GM12864 (cell line): ENCODE results near the gene HS2ST1.

Experiments used
- DNase-seq: peaks from one replicate; pipeline ENCODE4 v3.0.0-alpha.2; 2011; ENCODE audit warnings: low read depth
- H3K4me3 ChIP-seq: 2 replicates; pipeline ENCODE4 v1.5.1; 2011; ENCODE audit warnings: mild to moderate bottlenecking, low read depth, low read length, control low read depth
- TF ChIP-seq, protein P1 (sequence below): IDR thresholded peaks from 2 replicates; pipeline ENCODE4 v1.5.1; 2011; ENCODE audit warnings: low read depth, mild to moderate bottlenecking, moderate library complexity, low read length, control low read depth, inconsistent platforms; ENCODE audit errors: missing control alignments

Gene HS2ST1

DNA sequence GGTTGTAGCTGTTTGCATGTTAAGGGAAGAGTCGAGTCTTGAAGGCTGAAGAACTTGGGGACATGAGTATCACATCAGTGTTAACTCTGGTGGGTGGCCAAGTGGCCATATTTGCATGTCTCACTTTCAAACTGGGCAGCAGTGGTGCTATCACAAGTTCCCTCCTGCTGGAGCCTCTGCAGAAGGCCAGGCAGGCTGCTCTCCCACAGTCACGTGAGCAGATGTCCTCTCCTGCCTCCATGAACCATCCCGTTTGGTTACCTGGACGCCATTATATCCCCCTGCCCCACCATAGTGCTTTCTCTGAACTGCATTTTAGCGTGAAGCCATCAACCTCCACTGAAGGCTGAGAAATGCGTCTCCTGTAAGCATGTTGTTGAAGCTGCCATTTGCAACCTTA, 209.2 kb downstream of the HS2ST1 start:
- no peak overlapping the region for H3K4me3 ChIP-seq
- TF ChIP-seq, protein P1, sequence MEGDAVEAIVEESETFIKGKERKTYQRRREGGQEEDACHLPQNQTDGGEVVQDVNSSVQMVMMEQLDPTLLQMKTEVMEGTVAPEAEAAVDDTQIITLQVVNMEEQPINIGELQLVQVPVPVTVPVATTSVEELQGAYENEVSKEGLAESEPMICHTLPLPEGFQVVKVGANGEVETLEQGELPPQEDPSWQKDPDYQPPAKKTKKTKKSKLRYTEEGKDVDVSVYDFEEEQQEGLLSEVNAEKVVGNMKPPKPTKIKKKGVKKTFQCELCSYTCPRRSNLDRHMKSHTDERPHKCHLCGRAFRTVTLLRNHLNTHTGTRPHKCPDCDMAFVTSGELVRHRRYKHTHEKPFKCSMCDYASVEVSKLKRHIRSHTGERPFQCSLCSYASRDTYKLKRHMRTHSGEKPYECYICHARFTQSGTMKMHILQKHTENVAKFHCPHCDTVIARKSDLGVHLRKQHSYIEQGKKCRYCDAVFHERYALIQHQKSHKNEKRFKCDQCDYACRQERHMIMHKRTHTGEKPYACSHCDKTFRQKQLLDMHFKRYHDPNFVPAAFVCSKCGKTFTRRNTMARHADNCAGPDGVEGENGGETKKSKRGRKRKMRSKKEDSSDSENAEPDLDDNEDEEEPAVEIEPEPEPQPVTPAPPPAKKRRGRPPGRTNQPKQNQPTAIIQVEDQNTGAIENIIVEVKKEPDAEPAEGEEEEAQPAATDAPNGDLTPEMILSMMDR = no peak
- DNase-seq = no peak

DNA sequence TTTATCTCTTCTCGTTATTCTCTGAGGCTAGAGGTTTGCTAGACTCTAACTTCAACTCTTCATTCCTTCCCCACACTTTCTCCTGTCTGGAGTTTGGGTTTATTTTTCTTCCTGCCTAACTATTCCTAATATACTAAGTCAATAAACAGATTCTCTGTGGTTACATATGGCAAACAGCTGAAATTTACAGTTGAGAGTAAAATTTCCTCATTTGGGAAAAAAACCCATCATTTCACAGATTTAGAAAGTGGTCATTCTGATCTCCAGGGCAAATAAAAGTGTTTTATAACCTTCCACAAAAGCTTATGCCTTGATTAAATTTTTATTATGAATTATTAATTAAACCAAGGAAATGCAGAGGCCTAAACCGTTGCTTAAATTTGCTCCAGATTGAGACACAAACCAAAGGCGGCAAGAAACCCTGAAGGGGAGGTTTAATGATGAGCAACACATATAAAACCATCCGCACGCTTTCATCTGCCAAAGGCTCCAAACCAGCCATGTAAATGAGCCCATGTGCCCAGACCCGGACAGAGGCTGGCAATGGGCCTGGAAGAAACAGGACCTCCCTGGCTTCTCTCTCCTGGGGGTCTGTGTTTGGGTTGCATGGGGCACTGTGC, 212.6 kb downstream of the HS2ST1 start:
- no peak for DNase-seq
- TF ChIP-seq, protein P1 = no peak
- H3K4me3 ChIP-seq = no peak overlapping the region

DNA sequence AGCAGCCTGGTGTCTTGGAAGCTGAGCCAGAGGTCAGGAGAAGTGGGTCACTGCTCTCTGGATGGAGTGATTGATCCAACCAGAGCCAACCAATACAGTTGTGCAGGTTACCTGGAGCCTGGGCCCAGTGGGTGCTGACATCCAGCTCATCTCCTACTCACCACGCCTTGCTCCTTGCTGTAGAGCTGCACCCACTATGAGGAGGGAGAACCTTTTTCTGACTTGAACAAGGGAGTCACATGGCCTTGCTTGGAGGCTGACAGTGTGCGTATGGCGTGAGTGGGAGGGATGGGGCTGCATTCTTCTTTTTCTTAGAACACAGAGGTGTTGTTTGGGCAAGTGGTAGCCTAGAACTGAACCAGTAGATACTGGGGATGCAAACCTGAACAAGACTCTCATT, 213.1 kb downstream of the HS2ST1 start:
- no peak for DNase-seq
- H3K4me3 ChIP-seq = no peak overlapping the region
- TF ChIP-seq, protein P1 = no peak

DNA sequence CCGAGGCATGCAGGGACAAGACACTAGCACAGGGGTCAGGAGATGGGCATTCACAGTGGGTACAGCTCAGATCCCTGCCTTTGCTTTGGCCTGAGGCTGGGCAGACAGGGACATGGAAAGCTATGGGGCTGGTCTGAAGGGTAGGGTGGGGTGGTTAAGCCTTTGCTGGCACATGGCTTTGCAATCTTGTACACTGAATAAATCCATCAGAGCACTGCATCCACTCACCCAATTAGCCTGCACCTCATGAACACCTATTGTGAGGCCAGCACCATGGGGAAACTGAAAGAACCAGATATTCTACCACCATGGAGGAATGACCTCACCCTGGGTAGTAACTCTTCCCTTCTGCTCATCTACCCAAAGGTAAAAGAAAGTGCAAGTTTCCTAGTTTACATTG, 214.6 kb downstream of the HS2ST1 start:
- DNase-seq = no peak
- H3K4me3 ChIP-seq = no peak overlapping the region
- TF ChIP-seq, protein P1 = no peak

DNA sequence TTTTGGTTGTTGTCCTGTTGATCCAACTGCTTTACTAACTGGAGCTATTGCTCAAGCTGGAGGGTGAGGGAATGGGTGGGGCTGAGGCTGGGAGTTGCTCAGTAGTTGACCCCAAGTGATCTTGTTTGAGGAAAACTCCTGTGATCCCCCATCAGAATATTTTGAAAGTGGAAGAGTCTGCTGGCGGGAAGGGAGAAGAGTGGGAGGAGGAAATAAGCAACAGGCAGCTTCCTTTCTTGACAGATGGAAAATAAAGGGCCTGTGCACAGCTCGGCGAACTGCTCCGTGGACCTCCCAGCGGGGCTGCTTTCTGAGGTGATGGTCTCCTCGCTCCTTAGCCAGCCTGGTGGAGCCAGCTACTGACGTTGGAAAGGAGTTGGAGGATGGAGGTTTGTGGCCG, 215.2 kb downstream of the HS2ST1 start:
- no peak overlapping the region for H3K4me3 ChIP-seq
- TF ChIP-seq, protein P1 = no peak
- no peak for DNase-seq

DNA sequence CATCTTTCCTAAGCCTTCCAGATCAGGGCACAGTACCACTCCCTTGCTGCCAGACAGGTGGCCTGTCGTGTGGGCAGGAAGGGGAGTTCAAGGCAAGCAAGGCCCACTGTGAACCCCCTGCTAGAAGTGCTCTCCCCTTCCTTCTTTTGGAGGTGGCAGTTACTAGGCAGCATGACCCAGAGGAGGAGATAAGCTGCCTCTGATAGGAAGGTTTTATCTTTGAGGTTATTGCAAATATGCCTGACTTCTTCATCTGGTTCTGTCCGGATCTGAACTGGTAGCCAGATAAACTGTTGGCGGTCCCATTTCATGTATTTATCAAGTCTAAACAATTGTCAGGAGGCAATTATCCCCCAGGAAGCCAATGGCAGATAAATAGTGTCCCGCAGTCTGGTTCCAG, 216.0 kb downstream of the HS2ST1 start:
- TF ChIP-seq, protein P1 = no peak
- DNase-seq = no peak
- no peak overlapping the region for H3K4me3 ChIP-seq

DNA sequence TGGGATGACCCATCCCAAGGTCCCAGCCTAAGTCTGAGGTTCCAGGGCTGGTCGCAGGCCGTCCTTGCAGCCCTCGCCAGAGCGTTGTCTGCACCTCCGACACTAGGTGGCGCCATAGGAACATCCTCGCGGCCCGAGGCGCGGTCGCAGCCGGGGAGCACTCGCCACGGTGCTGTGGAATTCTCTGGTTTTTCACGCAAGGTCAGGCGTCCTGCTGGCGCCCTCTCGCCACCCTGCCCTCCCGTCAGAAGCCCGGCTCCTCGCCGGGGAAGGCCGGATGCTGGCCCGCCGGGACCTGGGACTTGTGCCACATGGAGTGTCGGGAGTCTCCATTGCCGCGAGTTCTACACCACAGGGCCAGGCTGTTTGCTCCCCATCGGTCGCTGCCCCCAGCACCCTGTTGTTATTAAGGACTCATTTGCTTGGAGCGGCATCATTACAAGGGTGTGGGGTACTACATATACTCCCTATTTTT, 217.4 kb downstream of the HS2ST1 start:
- no peak for DNase-seq
- TF ChIP-seq, protein P1 = peak; percentile 91
- H3K4me3 ChIP-seq = peak overlapping the region; percentile 49
